H4 (cell line): ENCODE results near the gene KIAA0930. TPM values are rescaled to one million over a fixed set of nuclear protein-coding genes. Genes with fewer than 3 reads are reported as not detected.
"Not testable (repeated sequence)": the region's sequence is repeated elsewhere in the genome, so short reads cannot be mapped to it uniquely, and the experiment has no call there.

Experiments used
- DNase-seq: peaks from one replicate; pipeline ENCODE4 v3.0.0-alpha.2; 2015; ENCODE audit warnings: low spot score
- total RNA-seq: library from RNA; depleted of rRNA; stranded (reverse); fragments of >200 nt; shearing (Covaris generic); gene quantifications from 2 replicates; pipeline ENCODE4 v1.2.3, GENCODE V29; 2014

Gene KIAA0930
- total RNA-seq, 1 experiment from 2014 or later = 76.7 TPM

- peak; percentile 88 for DNase-seq
These were observed 39.7 kb downstream of the KIAA0930 start for GRCh38 chr22:45200860-45201511.

- no peak for DNase-seq
These were observed 40.5 kb downstream of the KIAA0930 start for GRCh38 chr22:45200230-45200629.

DNA sequence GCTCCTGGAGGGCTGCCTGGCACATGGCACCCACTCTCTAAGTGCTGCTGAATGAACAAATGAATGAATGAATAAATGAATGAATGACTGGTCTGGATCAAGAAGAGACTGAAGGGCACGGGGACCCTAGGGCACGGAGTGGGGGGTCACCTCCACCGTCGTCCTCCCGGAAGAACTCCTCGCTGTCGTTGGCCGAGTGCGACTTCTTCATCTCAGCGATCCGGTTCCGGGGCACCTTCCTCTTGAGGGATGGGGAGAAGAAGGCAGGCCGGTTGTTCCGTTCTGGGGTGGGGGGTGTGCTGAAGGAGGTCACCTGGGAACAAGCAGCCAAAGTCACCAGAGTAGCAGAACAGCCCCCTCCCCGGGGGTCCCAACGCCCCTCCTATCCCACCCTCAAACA lies 41.0 kb downstream of the KIAA0930 start:
- no peak for DNase-seq

- DNase-seq = no peak
These were observed 42.3 kb downstream of the KIAA0930 start for GRCh38 chr22:45198463-45198795.

GRCh38 chr22:45197606-45198462 lies 42.9 kb downstream of the KIAA0930 start:
- DNase-seq = no peak

DNA sequence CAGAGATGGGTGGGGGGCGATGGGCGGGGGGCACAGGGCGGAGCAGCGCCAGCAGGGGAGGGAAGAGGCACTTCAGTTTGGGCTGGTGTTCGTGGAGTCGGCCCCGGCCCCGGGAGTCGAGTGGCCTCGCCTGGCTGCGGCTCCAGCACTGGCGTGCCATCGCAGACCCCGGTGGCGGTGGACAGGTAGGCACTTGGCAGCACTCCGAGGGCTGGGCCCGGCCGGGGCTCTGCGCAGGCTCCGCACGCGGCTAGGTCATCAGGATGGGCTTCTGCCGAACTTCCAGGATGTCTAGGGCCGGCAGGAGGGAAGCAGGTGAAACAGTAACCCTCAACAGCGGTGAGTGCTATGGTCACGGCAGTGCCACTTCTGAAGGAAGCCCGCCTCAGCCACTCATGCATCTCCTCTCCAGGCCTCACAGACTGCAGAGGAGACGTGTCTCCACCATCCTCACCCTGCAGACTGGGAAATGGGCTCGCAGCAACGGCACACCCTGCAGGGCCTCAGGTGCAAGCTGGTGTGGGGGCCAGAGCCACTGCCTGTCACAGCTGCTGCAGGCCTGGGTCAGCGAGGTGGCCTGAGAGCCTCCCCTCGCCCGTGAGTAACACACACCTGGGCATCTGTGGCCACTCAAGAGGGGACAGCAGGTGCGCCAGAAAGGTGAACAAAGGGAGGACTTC lies 43.6 kb downstream of the KIAA0930 start:
- no peak for DNase-seq

DNA sequence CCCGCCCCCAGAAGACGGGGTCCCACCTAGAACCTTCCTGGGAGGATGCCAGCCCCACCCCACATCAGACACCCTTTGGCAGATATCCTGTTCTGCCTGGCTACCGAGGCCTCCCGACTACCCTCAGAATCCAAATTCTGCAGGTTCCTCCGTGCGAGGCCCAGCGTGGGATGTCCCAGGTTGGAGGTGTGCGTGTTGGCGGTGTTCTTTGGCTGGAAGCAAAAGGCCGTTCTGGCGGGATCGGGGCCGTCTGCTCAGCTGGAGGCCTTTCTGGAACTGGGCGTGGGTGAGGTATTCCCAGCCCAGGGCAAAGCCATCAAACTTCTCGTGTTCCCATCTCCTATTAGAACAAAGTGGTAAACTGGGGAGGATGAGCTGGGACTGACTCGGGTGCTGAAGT lies 44.4 kb downstream of the KIAA0930 start:
- DNase-seq = no peak

- DNase-seq = no peak
These were observed 45.1 kb downstream of the KIAA0930 start for GRCh38 chr22:45195616-45196015.

- DNase-seq = no peak
These were observed 46.0 kb downstream of the KIAA0930 start for GRCh38 chr22:45194686-45195085.

DNA sequence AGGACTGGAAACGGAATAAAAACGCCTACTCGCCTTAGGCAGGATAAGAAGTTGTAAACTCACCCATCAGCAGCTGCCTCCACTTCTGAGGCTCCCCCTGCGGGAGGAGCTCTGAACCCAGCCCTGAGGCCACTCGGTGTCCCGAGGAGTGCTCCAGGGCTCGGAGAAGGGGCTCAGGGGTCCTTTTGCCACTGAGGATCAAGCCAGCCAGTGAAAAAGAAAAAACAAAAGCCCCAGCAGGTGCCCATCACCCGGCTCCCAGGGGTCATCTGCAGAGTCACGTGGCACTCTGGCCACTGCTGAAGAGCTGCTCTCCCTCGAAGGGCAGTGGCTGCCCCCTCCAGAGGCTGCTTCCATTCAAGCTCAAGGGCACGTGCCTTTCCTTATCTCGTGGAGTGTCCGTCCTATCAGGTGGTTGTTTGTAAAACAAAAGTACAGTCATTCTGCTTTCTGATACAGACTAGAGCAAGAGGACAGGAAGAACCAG lies 48.0 kb downstream of the KIAA0930 start:
- no peak for DNase-seq

GRCh38 chr22:45191746-45192145 lies 48.9 kb downstream of the KIAA0930 start:
- DNase-seq = not testable (repeated sequence)

DNA sequence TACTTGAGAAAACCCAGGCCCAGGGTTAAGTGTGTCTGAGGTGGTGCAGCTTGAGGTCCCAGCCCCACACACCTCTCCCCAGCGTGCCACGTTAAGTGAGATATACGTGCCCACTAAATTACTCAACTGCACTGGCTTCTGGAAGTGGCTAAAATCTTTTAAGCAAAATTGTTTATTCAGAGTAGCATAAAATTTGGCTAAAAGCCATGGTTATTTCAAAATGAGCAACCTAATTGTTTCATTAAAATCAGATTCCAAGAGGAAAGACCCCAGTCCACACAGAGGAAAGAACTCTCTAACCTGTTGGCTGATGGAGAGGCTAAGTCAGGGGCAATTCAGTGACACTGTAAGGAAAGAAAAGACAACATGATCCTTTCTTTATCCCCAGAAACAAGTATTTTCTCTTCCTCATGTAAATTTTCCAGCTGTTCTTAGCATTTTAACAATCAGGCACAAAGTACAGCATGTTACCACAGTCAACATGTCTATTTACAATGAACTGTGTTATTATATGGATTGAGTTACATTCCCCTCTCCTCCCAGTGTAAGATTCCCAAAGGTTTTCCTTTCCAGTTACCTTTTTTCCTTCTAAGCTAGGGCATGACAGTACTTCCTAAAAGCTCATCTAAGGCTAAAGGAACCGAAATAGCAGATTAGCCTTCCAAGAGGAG lies 50.4 kb downstream of the KIAA0930 start:
- no peak for DNase-seq

- DNase-seq = no peak
These were observed 51.9 kb downstream of the KIAA0930 start for GRCh38 chr22:45188779-45189178.

- no peak for DNase-seq
These were observed 52.8 kb downstream of the KIAA0930 start for GRCh38 chr22:45187891-45188290.

GRCh38 chr22:45185718-45186514 lies 54.8 kb downstream of the KIAA0930 start:
- DNase-seq = no peak

- no peak for DNase-seq
These were observed 56.7 kb downstream of the KIAA0930 start for GRCh38 chr22:45183974-45184373.

DNA sequence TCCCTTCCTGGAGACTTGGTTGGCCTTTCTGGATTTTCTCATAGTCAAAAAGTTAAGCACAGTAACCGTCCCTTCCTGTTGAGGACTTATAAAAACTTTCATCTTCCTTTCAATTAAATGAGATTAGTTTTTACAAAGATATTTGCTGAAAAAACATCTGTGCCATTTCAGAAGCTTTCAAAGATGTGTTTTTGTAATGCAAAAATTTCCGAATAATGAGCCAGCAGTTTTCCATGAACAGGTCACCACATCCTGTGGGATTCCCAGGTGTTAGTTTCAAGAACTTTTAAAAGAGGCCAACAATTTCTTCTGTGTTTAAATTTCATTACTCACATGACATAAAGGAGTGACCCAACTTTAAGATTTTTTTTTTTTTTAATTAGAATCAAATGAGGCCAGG lies 58.9 kb downstream of the KIAA0930 start:
- DNase-seq = no peak

DNA sequence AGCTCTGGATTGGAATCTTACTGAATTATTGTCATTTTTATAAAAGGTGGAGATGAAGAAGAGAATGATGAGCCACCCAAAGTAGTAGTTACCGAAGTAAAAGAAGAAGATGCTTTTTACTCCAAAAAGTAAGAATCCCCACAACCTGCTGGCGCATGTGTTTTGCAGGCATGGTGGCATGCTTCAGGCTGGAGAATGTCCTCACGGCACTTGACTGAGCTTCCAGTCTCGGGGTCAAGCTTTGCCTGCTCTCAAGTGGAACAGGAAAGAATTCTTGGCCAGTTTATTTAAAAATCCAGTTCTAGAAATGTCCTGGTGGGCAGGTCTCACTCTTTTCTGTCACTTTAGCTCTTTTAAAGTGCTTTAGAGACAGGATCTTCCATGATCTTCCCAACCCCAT lies 59.5 kb downstream of the KIAA0930 start:
- DNase-seq = no peak

DNA sequence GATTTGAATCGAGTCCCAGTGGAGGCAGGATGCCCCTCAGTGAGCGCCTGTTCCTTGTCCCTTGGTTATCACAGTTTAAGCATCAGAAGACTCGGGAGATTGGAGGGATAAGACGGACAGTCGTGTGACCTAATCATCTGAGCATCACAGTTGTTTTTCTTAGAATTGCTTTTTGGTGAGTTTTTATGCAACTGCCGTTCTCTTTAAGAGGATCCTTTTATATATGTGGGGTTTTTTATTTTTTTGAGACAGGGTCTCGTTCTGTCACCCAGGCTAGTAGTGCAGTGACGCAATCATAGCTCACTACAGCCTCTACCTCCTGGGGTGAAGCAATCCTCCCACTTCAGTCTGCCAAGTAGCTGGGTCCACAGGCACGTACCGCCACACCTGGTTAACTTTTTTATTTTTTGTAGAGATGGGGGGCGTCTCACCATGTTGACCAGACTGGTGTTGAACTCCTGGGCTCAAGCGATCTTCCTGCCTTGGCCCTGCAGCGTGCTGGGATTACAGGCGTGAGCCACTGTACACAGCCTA lies 60.5 kb downstream of the KIAA0930 start:
- no peak for DNase-seq

GRCh38 chr22:45179276-45180049 lies 61.2 kb downstream of the KIAA0930 start:
- no peak for DNase-seq
